PC-9 (cell line): ENCODE data around the gene PHF19. TPM values are rescaled to one million over a fixed set of nuclear protein-coding genes. Genes with fewer than 3 reads are reported as not detected.
A peak's percentile ranks its signal among the peaks of the same experiment; 100 is the strongest.

Experiments
- BruUV-seq: library from RNA; stranded (reverse); fragments of 400-500 nt; replicated peaks from 2 replicates; lab custom pipeline; 2021; lab: Mats Ljungman, UMichigan
- CTCF ChIA-PET: fragments of 300-600 bp; sonication (Branson Sonifier 250); formaldehyde crosslinking; loops from one replicate; lab custom pipeline; 2022; ENCODE audit warnings: antibody characterized with exemption; lab: Charles Lee
- POLR2A ChIA-PET: fragments of 300-600 bp; sonication (Branson Sonifier 250); formaldehyde crosslinking; loops from one replicate; lab custom pipeline; 2022; ENCODE audit warnings: antibody characterized with exemption; ENCODE audit not compliant: unreplicated experiment; lab: Charles Lee
- DNase-seq, 2 experiments: peaks; one replicate each; pipeline versions ENCODE4 v3.0.0 to v3.0.0-alpha.2; 2015 to 2022; ENCODE audit warnings: mixed read lengths in 1 of 2
- H2AFZ ChIP-seq: fragments of 200-600 bp; sonication (generic); 2 replicates; pipeline ENCODE4 v1.8.1; 2017; ENCODE audit warnings: antibody characterized with exemption
- H3F3A ChIP-seq: fragments of 200-600 bp; sonication (generic); 2 replicates; pipeline ENCODE4 v1.8.1; 2017; ENCODE audit warnings: antibody characterized with exemption, mild to moderate bottlenecking, low read depth; ENCODE audit not compliant: insufficient read depth
- H3K27ac ChIP-seq: fragments of 200-600 bp; sonication (generic); 2 replicates; pipeline ENCODE4 v1.6.1; 2016; ENCODE audit warnings: mixed run types
- H3K27me3 ChIP-seq: fragments of 200-600 bp; sonication (generic); 2 replicates; pipeline ENCODE4 v1.6.1; 2016; ENCODE audit warnings: low read depth, mixed run types; ENCODE audit not compliant: insufficient read depth
- H3K36me3 ChIP-seq: fragments of 200-600 bp; sonication (generic); 2 replicates; pipeline ENCODE4 v1.6.1; 2016; ENCODE audit warnings: low read depth, mixed run types
- H3K4me1 ChIP-seq: fragments of 200-600 bp; sonication (generic); replicated peaks from 2 replicates; pipeline ENCODE4 v1.6.1; 2016; ENCODE audit warnings: mixed run types; ENCODE audit not compliant: insufficient read depth
- H3K4me2 ChIP-seq: fragments of 200-600 bp; sonication (generic); 2 replicates; pipeline ENCODE4 v1.6.1; 2017; ENCODE audit warnings: mixed run types
- H3K4me3 ChIP-seq: fragments of 200-600 bp; sonication (generic); 2 replicates; pipeline ENCODE4 v1.6.1; 2016; ENCODE audit warnings: mixed run types
- H3K79me2 ChIP-seq: fragments of 200-600 bp; sonication (generic); 2 replicates; pipeline ENCODE4 v1.6.1; 2017; ENCODE audit warnings: low read depth, mixed run types
- H3K9me2 ChIP-seq: fragments of 200-600 bp; sonication (generic); 2 replicates; pipeline ENCODE4 v1.8.1; 2017; ENCODE audit warnings: mild to moderate bottlenecking; ENCODE audit not compliant: insufficient read depth
- H3K9me3 ChIP-seq: fragments of 200-600 bp; sonication (generic); 2 replicates; pipeline ENCODE4 v1.8.1; 2016; ENCODE audit warnings: low read depth; ENCODE audit not compliant: insufficient read depth
- H4K20me1 ChIP-seq: fragments of 200-600 bp; sonication (generic); 2 replicates; pipeline ENCODE4 v1.8.1; 2017; ENCODE audit not compliant: insufficient read depth
- CTCF ChIP-seq: fragments of 200-600 bp; sonication (generic); conservative IDR thresholded peaks from 2 replicates; pipeline ENCODE4 v1.6.1; 2017; ENCODE audit warnings: mixed run types, antibody characterized with exemption, mild to moderate bottlenecking, moderate library complexity
- EZH2 ChIP-seq: fragments of 200-600 bp; sonication (generic); IDR thresholded peaks from 2 replicates; pipeline ENCODE4 v1.8.0; 2017; ENCODE audit warnings: antibody characterized with exemption, low read depth
- intact Hi-C: fragments of 100-400 bp; cut with micrococcal nuclease; formaldehyde crosslinking; loops from one replicate; pipeline ENCODE4 v1.10.0; 2022; ENCODE audit not compliant: unreplicated experiment
- total RNA-seq: library from RNA; stranded (reverse); gene quantifications from 2 replicates; pipeline ENCODE4 v1.2.3, GENCODE V29; 2021

PHF19 gene
- total RNA-seq, 1 experiment from 2014 or later, result 72.9 TPM

GRCh38 chr9:120892748-120893610, 16.0 kb upstream of the PHF19 start:
- no peak overlapping the region for H3K4me3 ChIP-seq
- no peaks in the 10 kb centered on the region for H3K36me3 ChIP-seq
- H3K4me2 ChIP-seq, result no peak overlapping the region
- peaks cover 10% of the 10 kb centered on the region for H3K4me1 ChIP-seq
- no peaks in the 10 kb centered on the region for H3K27me3 ChIP-seq
- no peak overlapping the region for H2AFZ ChIP-seq
- H3K9me3 ChIP-seq, result no peaks in the 10 kb centered on the region
- no peak overlapping the region for H3K27ac ChIP-seq
- peaks cover 20% of the 10 kb centered on the region; the same call in 1 of the 2 replicates for H3F3A ChIP-seq
- H3K9me2 ChIP-seq, result no peaks in the 10 kb centered on the region
- intact Hi-C loops, result no loop called here
- TF ChIP-seq CTCF (no peak), EZH2 (no peak)
- ChIA-PET CTCF (no interaction called here), POLR2A (no interaction called here)
- no TSS peak for BruUV-seq
- H3K79me2 ChIP-seq, result no peaks in the 10 kb centered on the region
- no peaks in the 10 kb centered on the region for H4K20me1 ChIP-seq
- peak in 1 of 2 experiments; percentile 76 for DNase-seq

GRCh38 chr9:120891884-120892747, 15.1 kb upstream of the PHF19 start:
- ChIA-PET CTCF (no interaction called here), POLR2A (no interaction called here)
- H3K79me2 ChIP-seq, result no peaks in the 10 kb centered on the region
- H3K4me1 ChIP-seq, result peaks cover 11% of the 10 kb centered on the region
- no peaks in the 10 kb centered on the region for H3K9me2 ChIP-seq
- H3K4me2 ChIP-seq, result no peak overlapping the region
- no peaks in the 10 kb centered on the region for H3K27me3 ChIP-seq
- H3F3A ChIP-seq, result peaks cover 21% of the 10 kb centered on the region; the same call in 1 of the 2 replicates
- H3K36me3 ChIP-seq, result no peaks in the 10 kb centered on the region
- no peaks in the 10 kb centered on the region for H3K9me3 ChIP-seq
- H4K20me1 ChIP-seq, result no peaks in the 10 kb centered on the region
- no peak overlapping the region for H3K27ac ChIP-seq
- BruUV-seq, result no TSS peak
- intact Hi-C loops, result no loop called here
- H2AFZ ChIP-seq, result no peak overlapping the region
- no peak overlapping the region for H3K4me3 ChIP-seq
- DNase-seq, result no peak
- TF ChIP-seq CTCF (no peak), EZH2 (no peak)

GRCh38 chr9:120891245-120891883, 14.4 kb upstream of the PHF19 start:
- no peak for DNase-seq
- Histone ChIP-seq H3K4me1 (peaks cover 17% of the 10 kb centered on the region), H3K4me3 (no peak overlapping the region), H4K20me1 (no peaks in the 10 kb centered on the region), H3K36me3 (no peaks in the 10 kb centered on the region), H3K79me2 (no peaks in the 10 kb centered on the region), H2AFZ (no peak overlapping the region), H3K4me2 (no peak overlapping the region), H3K27me3 (no peaks in the 10 kb centered on the region), H3K9me3 (no peaks in the 10 kb centered on the region), H3K27ac (no peak overlapping the region), H3K9me2 (no peaks in the 10 kb centered on the region), H3F3A (peaks cover 28% of the 10 kb centered on the region)
- CTCF ChIA-PET, result no interaction called here
- intact Hi-C loops, result no loop called here
- BruUV-seq, result no TSS peak
- TF ChIP-seq CTCF (no peak), EZH2 (no peak)
- POLR2A ChIA-PET, result no interaction called here
